NK-92 (cell line): Measurements from ENCODE around the gene RBM8A.
"Not testable (repeated sequence)": the region's sequence is repeated elsewhere in the genome, so short reads cannot be mapped to it uniquely, and the experiment has no call there.

ENCODE experiments used
- DNase-seq: peaks from one replicate; lab custom pipeline; 2025; ENCODE audit not compliant: unreplicated experiment; lab: John Stamatoyannopoulos, UW

RBM8A gene

GRCh38 chr1:145956781-145957442 is 29.6 kb upstream of the RBM8A start:
- no peak for DNase-seq

GRCh38 chr1:145956361-145956760 is 29.1 kb upstream of the RBM8A start:
- DNase-seq, result no peak

- no peak for DNase-seq
These were observed 28.2 kb upstream of the RBM8A start for GRCh38 chr1:145955436-145955835.

GRCh38 chr1:145953861-145954260 is 26.6 kb upstream of the RBM8A start:
- no peak for DNase-seq

GRCh38 chr1:145952903-145953302 is 25.6 kb upstream of the RBM8A start:
- DNase-seq, result no peak

- no peak for DNase-seq
These were observed 24.2 kb upstream of the RBM8A start for GRCh38 chr1:145951526-145951925.

GRCh38 chr1:145949219-145949618 is 21.9 kb upstream of the RBM8A start:
- no peak for DNase-seq

- no peak for DNase-seq
These were observed 20.3 kb upstream of the RBM8A start for GRCh38 chr1:145947551-145947950.

- DNase-seq, result no peak
These were observed 19.2 kb upstream of the RBM8A start for GRCh38 chr1:145946477-145946986.

GRCh38 chr1:145944532-145944931 is 17.2 kb upstream of the RBM8A start:
- no peak for DNase-seq

GRCh38 chr1:145942871-145943270 is 15.6 kb upstream of the RBM8A start:
- DNase-seq, result no peak

- DNase-seq, result no peak
These were observed 15.1 kb upstream of the RBM8A start for GRCh38 chr1:145942405-145942804.

GRCh38 chr1:145937436-145937835 is 10.2 kb upstream of the RBM8A start:
- DNase-seq, result no peak

GRCh38 chr1:145936247-145936646 is 9.0 kb upstream of the RBM8A start:
- DNase-seq, result no peak

- DNase-seq, result no peak
These were observed 8.4 kb upstream of the RBM8A start for GRCh38 chr1:145935708-145936107.

GRCh38 chr1:145932522-145933009 is 5.3 kb upstream of the RBM8A start:
- DNase-seq, result not testable (repeated sequence)

- no peak for DNase-seq
These were observed 796 bp upstream of the RBM8A start for GRCh38 chr1:145927916-145928643.

- no peak for DNase-seq
These were observed 610 bp downstream of the RBM8A start for GRCh38 chr1:145926686-145927062.

- DNase-seq, result no peak
These were observed 5.0 kb downstream of the RBM8A start for GRCh38 chr1:145922266-145922665.

GRCh38 chr1:145920297-145920696 is 7.0 kb downstream of the RBM8A start:
- not testable (repeated sequence) for DNase-seq

GRCh38 chr1:145918992-145919939 is 8.0 kb downstream of the RBM8A start:
- no peak for DNase-seq
